Neural cell (in vitro differentiated cells): ENCODE data around the gene ZFP69. TPM values are rescaled to one million over a fixed set of nuclear protein-coding genes. Genes with fewer than 3 reads are reported as not detected.
A peak's percentile ranks its signal among the peaks of the same experiment; 100 is the strongest.

ENCODE experiments used
- H2AFZ ChIP-seq: fragments of 200-600, 300-800 bp; sonication (generic), shearing (Covaris generic); 2 replicates; pipeline ENCODE4 v1.6.0; 2014; ENCODE audit warnings: low read depth, mild to moderate bottlenecking, antibody characterized with exemption, low read length, moderate library complexity
- H3F3A ChIP-seq: fragments of 200-600 bp; shearing (Covaris generic); 2 replicates; pipeline ENCODE4 v1.6.1; 2016; ENCODE audit warnings: mild to moderate bottlenecking, moderate library complexity, mixed read lengths, antibody characterized with exemption, low read length; ENCODE audit not compliant: insufficient read depth, poor library complexity, severe bottlenecking
- H3K27ac ChIP-seq: fragments of 200-600, 300-800 bp; sonication (generic), shearing (Covaris generic); 2 replicates; pipeline ENCODE4 v1.5.1; 2014; ENCODE audit warnings: mild to moderate bottlenecking, low read length, moderate library complexity
- H3K27me3 ChIP-seq: fragments of 300-800, 200-600 bp; sonication (generic), shearing (Covaris generic); 2 replicates; pipeline ENCODE4 v1.6.0; 2014; ENCODE audit warnings: mild to moderate bottlenecking, low read depth, low read length, moderate library complexity; ENCODE audit not compliant: insufficient read depth
- H3K36me3 ChIP-seq: fragments of 300-800, 200-600 bp; sonication (generic), shearing (Covaris generic); 2 replicates; pipeline ENCODE4 v1.5.1; 2014; ENCODE audit warnings: mild to moderate bottlenecking, antibody characterized with exemption, low read length, moderate library complexity; ENCODE audit not compliant: insufficient read depth
- H3K4me2 ChIP-seq: fragments of 300-800, 200-600 bp; sonication (generic), shearing (Covaris generic); 2 replicates; pipeline ENCODE4 v1.6.0; 2014; ENCODE audit warnings: mild to moderate bottlenecking, low read length
- H3K4me3 ChIP-seq: fragments of 300-800, 200-600 bp; sonication (generic), shearing (Covaris generic); 2 replicates; pipeline ENCODE4 v1.5.1; 2014; ENCODE audit warnings: mild to moderate bottlenecking, low read length, moderate library complexity
- H3K79me2 ChIP-seq: fragments of 200-600 bp; shearing (Covaris generic); replicated peaks from 2 replicates; pipeline ENCODE4 v1.6.0; 2014; ENCODE audit warnings: mild to moderate bottlenecking, low read length, moderate library complexity; ENCODE audit not compliant: insufficient read depth
- H3K9ac ChIP-seq: fragments of 300-800, 200-600 bp; sonication (generic), shearing (Covaris generic); 2 replicates; pipeline ENCODE4 v1.6.1; 2016; ENCODE audit warnings: mild to moderate bottlenecking, low read length, mixed read lengths
- H3K9me2 ChIP-seq: fragments of 200-600 bp; shearing (Covaris generic); 2 replicates; pipeline ENCODE4 v1.6.1; 2016; ENCODE audit warnings: mild to moderate bottlenecking, low read length, mixed read lengths; ENCODE audit not compliant: insufficient read depth
- H3K9me3 ChIP-seq: fragments of 200-600, 300-800 bp; sonication (generic), shearing (Covaris generic); 2 replicates; pipeline ENCODE4 v1.6.1; 2016; ENCODE audit warnings: mild to moderate bottlenecking, mixed run types, low read length, moderate library complexity, mixed read lengths
- H4K20me1 ChIP-seq: fragments of 200-600 bp; shearing (Covaris generic); 2 replicates; pipeline ENCODE4 v1.6.1; 2016; ENCODE audit warnings: mild to moderate bottlenecking, mixed run types; ENCODE audit not compliant: insufficient read depth
- CTCF ChIP-seq: fragments of 450-650 bp; IDR thresholded peaks from 2 replicates; pipeline ENCODE4 v1.5.1; 2014; ENCODE audit warnings: antibody characterized with exemption, mild to moderate bottlenecking, moderate library complexity; ENCODE audit not compliant: poor library complexity, severe bottlenecking
- EP300 ChIP-seq: fragments of 450-650 bp; conservative IDR thresholded peaks from 2 replicates; pipeline ENCODE4 v1.6.1; 2014; ENCODE audit warnings: antibody characterized with exemption, mild to moderate bottlenecking, moderate library complexity; ENCODE audit not compliant: poor library complexity, severe bottlenecking
- EZH2 ChIP-seq: fragments of 200-600, 300-800 bp; shearing (Covaris generic), sonication (generic); IDR thresholded peaks from 2 replicates; pipeline ENCODE4 v1.6.1; 2014; ENCODE audit warnings: antibody characterized with exemption, low read length, borderline replicate concordance, mild to moderate bottlenecking; ENCODE audit not compliant: insufficient read depth, poor library complexity, severe bottlenecking
- MXI1 ChIP-seq: fragments of 450-650 bp; conservative IDR thresholded peaks from 2 replicates; pipeline ENCODE4 v1.6.1; 2014; ENCODE audit warnings: antibody characterized with exemption, mild to moderate bottlenecking; ENCODE audit not compliant: poor library complexity, severe bottlenecking
- POLR2AphosphoS5 ChIP-seq: IDR thresholded peaks from 2 replicates; pipeline ENCODE4 v1.6.1; 2012
- RAD21 ChIP-seq: fragments of 450-650 bp; conservative IDR thresholded peaks from 2 replicates; pipeline ENCODE4 v1.6.1; 2014; ENCODE audit warnings: antibody characterized with exemption, mild to moderate bottlenecking, moderate library complexity
- REST ChIP-seq: IDR thresholded peaks from 2 replicates; pipeline ENCODE4 v1.6.1; 2012; ENCODE audit warnings: borderline replicate concordance
- SMC3 ChIP-seq: fragments of 450-650 bp; conservative IDR thresholded peaks from 2 replicates; pipeline ENCODE4 v1.6.1; 2014; ENCODE audit warnings: antibody characterized with exemption, mild to moderate bottlenecking, moderate library complexity; ENCODE audit not compliant: poor library complexity
- TAF1 ChIP-seq: IDR thresholded peaks from 2 replicates; pipeline ENCODE4 v1.6.1; 2012; ENCODE audit warnings: low read depth
- polyA plus RNA-seq: library from polyadenylated mRNA; depleted of rRNA; stranded (reverse); fragments of >200 nt; gene quantifications from 2 replicates; pipeline ENCODE4 v1.2.3, GENCODE V29; 2014

The ZFP69 gene
- polyA plus RNA-seq, 1 donor from 2014 or later: 12.3 TPM

GRCh38 chr1:40531381-40532061, 54.4 kb downstream of the ZFP69 start, which contains the start of gene ZNF684:
TSS of gene ZNF684 (plus strand) at chr1:40531637. CDS start at chr1:40533167, 1,530 bp downstream.
- Histone ChIP-seq H3K4me3 (peak within 1 kb of the TSS; percentile 76), H3K27me3 (no peaks in the 10 kb centered on the region), H3K4me2 (peak within 1 kb of the TSS; percentile 90), H3K27ac (peak within 1 kb of the TSS; percentile 84), H3K79me2 (no peaks in the 10 kb centered on the region), H3K9me3 (no peaks in the 10 kb centered on the region), H3F3A (no peaks in the 10 kb centered on the region), H2AFZ (peak within 1 kb of the TSS; percentile 100), H3K36me3 (no peaks in the 10 kb centered on the region), H4K20me1 (no peaks in the 10 kb centered on the region), H3K9me2 (no peaks in the 10 kb centered on the region), H3K9ac (peak within 1 kb of the TSS; percentile 75)
- TF ChIP-seq SMC3 (no peak), TAF1 (peak; percentile 56), REST (no peak), CTCF (no peak), POLR2AphosphoS5 (peak; percentile 93), MXI1 (peak; percentile 89), EZH2 (no peak), EP300 (peak; percentile 34), RAD21 (no peak)

- H3K4me2 ChIP-seq: peak overlapping the region; percentile 90
- no peaks in the 10 kb centered on the region for H3F3A ChIP-seq
- no peaks in the 10 kb centered on the region for H3K9me2 ChIP-seq
- H3K4me3 ChIP-seq: peak overlapping the region; percentile 76
- peak overlapping the region; percentile 84 for H3K27ac ChIP-seq
- peak overlapping the region; percentile 100 for H2AFZ ChIP-seq
- no peaks in the 10 kb centered on the region for H3K79me2 ChIP-seq
- no peaks in the 10 kb centered on the region for H3K27me3 ChIP-seq
- H4K20me1 ChIP-seq: no peaks in the 10 kb centered on the region
- TF ChIP-seq SMC3: no peak
- TF ChIP-seq CTCF: no peak
- TF ChIP-seq RAD21: no peak
- TF ChIP-seq EZH2: no peak
- no peak for TF ChIP-seq REST
- no peak for TF ChIP-seq TAF1
- TF ChIP-seq EP300: no peak
- no peak for TF ChIP-seq MXI1
- no peak for TF ChIP-seq POLR2AphosphoS5
- no peaks in the 10 kb centered on the region for H3K9me3 ChIP-seq
- H3K36me3 ChIP-seq: no peaks in the 10 kb centered on the region
- peak overlapping the region; percentile 75 for H3K9ac ChIP-seq
Measured at GRCh38 chr1:40532062-40532389, 54.9 kb downstream of the ZFP69 start.
